ENCODE results near the gene EDIL3. TPM values are rescaled to one million over a fixed set of nuclear protein-coding genes. Genes with fewer than 3 reads are reported as not detected.

The EDIL3 gene
- total RNA-seq, 4 donors from 2014 or later: 5.6 to 38.9 (median 25.6) TPM

DNA sequence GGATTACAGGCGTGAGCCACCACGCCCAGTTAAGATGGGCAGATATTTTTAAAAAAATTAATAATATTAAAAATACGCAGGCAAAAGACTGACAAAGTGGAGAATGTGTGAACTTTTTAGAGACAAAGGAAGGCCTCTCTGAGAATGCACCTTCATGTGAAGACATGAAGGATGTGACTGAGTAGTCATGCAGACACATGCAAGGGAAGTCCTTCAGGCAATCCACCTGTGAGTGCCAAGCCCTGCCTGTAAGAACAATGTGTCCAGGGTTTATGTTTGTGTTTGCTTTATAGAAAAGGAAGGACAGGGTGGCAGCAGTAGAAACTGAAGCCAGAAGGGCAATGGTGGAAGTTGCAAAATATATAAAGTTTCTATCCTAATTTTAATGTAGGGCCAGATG, 169.2 kb downstream of the EDIL3 start:
- H3K9me3 ChIP-seq: no peaks in the 10 kb centered on the region
- WGBS, 2 donors (ENCODE audit: low coverage in 1 of 2): 90 to 92% methylated on average over 3 of the region's 3 CpGs
- H3K4me1 ChIP-seq: peaks cover 0 to 5% (median 0%) of the 10 kb centered on the region in 4 donors
- intact Hi-C loops (cut with DNase I; ENCODE audit: low total_unique reads): no loop called here
- TF ChIP-seq EP300 (IDR thresholded peaks at IDR 0.05; ENCODE audit: low read depth) (no peak), POLR2A (IDR thresholded peaks at IDR 0.05) (no peak), POLR2AphosphoS5 (IDR thresholded peaks at IDR 0.05) (no peak)
- TF ChIP-seq, protein P1, sequence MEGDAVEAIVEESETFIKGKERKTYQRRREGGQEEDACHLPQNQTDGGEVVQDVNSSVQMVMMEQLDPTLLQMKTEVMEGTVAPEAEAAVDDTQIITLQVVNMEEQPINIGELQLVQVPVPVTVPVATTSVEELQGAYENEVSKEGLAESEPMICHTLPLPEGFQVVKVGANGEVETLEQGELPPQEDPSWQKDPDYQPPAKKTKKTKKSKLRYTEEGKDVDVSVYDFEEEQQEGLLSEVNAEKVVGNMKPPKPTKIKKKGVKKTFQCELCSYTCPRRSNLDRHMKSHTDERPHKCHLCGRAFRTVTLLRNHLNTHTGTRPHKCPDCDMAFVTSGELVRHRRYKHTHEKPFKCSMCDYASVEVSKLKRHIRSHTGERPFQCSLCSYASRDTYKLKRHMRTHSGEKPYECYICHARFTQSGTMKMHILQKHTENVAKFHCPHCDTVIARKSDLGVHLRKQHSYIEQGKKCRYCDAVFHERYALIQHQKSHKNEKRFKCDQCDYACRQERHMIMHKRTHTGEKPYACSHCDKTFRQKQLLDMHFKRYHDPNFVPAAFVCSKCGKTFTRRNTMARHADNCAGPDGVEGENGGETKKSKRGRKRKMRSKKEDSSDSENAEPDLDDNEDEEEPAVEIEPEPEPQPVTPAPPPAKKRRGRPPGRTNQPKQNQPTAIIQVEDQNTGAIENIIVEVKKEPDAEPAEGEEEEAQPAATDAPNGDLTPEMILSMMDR (IDR thresholded peaks at IDR 0.05): no peak
- no peak for DNase-seq
- no peaks in the 10 kb centered on the region for H3K27me3 ChIP-seq
- H3K27ac ChIP-seq: no peak overlapping the region
- in situ Hi-C loops (cut with MboI; ENCODE audit: low pct_ligation_motif_present in 1 of 4, low pct_unique_long_range_greater_than_20kb in 1 of 4, low sequenced_read_pairs in 3 of 4): no loop called here
- H3K36me3 ChIP-seq: no peaks in the 10 kb centered on the region
- H3K4me3 ChIP-seq: no peak overlapping the region

- no peaks in the 10 kb centered on the region for H3K27me3 ChIP-seq
- H3K4me3 ChIP-seq: no peak overlapping the region
- H3K27ac ChIP-seq: no peak overlapping the region
- TF ChIP-seq, protein P1 (IDR thresholded peaks at IDR 0.05): no peak
- TF ChIP-seq EP300 (IDR thresholded peaks at IDR 0.05; ENCODE audit: low read depth) (no peak), POLR2AphosphoS5 (IDR thresholded peaks at IDR 0.05) (no peak), POLR2A (IDR thresholded peaks at IDR 0.05) (no peak)
- no peaks in the 10 kb centered on the region for H3K9me3 ChIP-seq
- intact Hi-C loops (cut with DNase I; ENCODE audit: low total_unique reads) (loop anchor here (5.0 kb wide), 1 partner anchor 1338 kb away; no protein-coding TSS in a partner anchor), in situ Hi-C loops (cut with MboI; ENCODE audit: low pct_ligation_motif_present in 1 of 4, low pct_unique_long_range_greater_than_20kb in 1 of 4, low sequenced_read_pairs in 3 of 4) (no loop called here)
- 83 to 90% methylated on average over 1 of the region's 1 CpG for WGBS, 2 donors (ENCODE audit: low coverage in 1 of 2)
- peaks cover 0 to 5% (median 0%) of the 10 kb centered on the region in 4 donors for H3K4me1 ChIP-seq
- no peaks in the 10 kb centered on the region for H3K36me3 ChIP-seq
- no peak for DNase-seq
Observed at GRCh38 chr5:84213861-84214260, 170.8 kb downstream of the EDIL3 start.

DNA sequence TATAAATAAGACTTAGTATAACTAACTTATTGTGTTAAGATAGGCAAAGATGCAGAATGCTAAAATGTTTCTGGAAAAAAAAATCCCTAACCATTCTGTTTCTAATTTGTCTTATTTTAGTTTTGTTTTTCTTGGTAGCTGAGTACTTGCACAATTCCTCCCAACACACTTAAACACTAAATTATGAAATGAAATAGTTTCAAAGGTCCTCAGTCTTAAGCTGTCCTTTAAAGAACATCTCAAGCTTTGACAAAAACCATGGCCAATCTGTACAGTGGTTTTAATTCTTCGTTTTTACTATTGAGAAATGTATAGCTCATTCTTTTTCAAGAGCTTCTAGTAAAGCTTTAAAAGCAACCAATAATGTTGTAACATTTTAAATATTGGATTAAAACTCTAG, 171.5 kb downstream of the EDIL3 start:
- TF ChIP-seq POLR2A (IDR thresholded peaks at IDR 0.05) (no peak), POLR2AphosphoS5 (IDR thresholded peaks at IDR 0.05) (no peak), EP300 (IDR thresholded peaks at IDR 0.05; ENCODE audit: low read depth) (no peak)
- TF ChIP-seq, protein P1 (IDR thresholded peaks at IDR 0.05): no peak
- Histone ChIP-seq H3K27ac (no peak overlapping the region), H3K4me3 (no peak overlapping the region), H3K36me3 (no peaks in the 10 kb centered on the region), H3K4me1 (peaks cover 0 to 5% (median 0%) of the 10 kb centered on the region in 4 donors), H3K9me3 (no peaks in the 10 kb centered on the region), H3K27me3 (no peaks in the 10 kb centered on the region)
- intact Hi-C loops (cut with DNase I; ENCODE audit: low total_unique reads): loop anchor here (5.0 kb wide), 1 partner anchor 1339 kb away; no protein-coding TSS in a partner anchor
- in situ Hi-C loops (cut with MboI; ENCODE audit: low pct_ligation_motif_present in 1 of 4, low pct_unique_long_range_greater_than_20kb in 1 of 4, low sequenced_read_pairs in 3 of 4): no loop called here
- WGBS, 2 donors (ENCODE audit: low coverage in 1 of 2): 60 to 64% methylated on average over 1 of the region's 1 CpG
- no peak for DNase-seq

DNA sequence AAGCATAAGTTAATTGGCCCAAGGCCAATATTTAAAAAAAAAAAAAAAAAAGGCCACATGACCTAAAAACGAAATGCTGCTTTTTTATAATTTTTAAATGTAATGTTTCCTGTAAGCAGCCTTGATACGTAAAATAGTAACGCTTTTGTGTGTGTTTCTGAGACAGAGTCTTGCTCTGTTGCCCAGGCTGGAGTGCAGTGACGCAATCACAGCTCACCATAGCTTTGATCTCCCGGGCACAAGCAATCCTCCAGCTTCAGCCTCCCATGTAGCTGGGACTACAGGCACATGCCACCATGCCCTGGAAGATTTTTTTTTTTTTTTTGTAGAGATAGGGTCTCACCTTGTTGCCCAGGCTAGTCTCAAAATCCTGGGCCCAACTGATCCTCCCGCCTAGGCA, 179.9 kb downstream of the EDIL3 start:
- TF ChIP-seq, protein P1 (IDR thresholded peaks at IDR 0.05): no peak
- TF ChIP-seq EP300 (IDR thresholded peaks at IDR 0.05; ENCODE audit: low read depth): no peak
- TF ChIP-seq POLR2A (IDR thresholded peaks at IDR 0.05): no peak
- no peak for TF ChIP-seq POLR2AphosphoS5 (IDR thresholded peaks at IDR 0.05)
- H3K27me3 ChIP-seq: no peaks in the 10 kb centered on the region
- intact Hi-C loops (cut with DNase I; ENCODE audit: low total_unique reads): no loop called here
- 69 to 88% methylated on average over 6 of the region's 6 CpGs for WGBS, 2 donors (ENCODE audit: low coverage in 1 of 2)
- no peak overlapping the region for H3K4me3 ChIP-seq
- in situ Hi-C loops (cut with MboI; ENCODE audit: low pct_ligation_motif_present in 1 of 4, low pct_unique_long_range_greater_than_20kb in 1 of 4, low sequenced_read_pairs in 3 of 4): no loop called here
- no peaks in the 10 kb centered on the region for H3K4me1 ChIP-seq
- H3K27ac ChIP-seq: no peak overlapping the region
- no peaks in the 10 kb centered on the region for H3K9me3 ChIP-seq
- no peak for DNase-seq
- no peaks in the 10 kb centered on the region for H3K36me3 ChIP-seq
